Measurements from ENCODE around the gene C1orf105. TPM values are rescaled to one million over a fixed set of nuclear protein-coding genes. Genes with fewer than 3 reads are reported as not detected.

C1orf105 gene
- total and polyA plus RNA-seq, 2 of the 8 experiments (the other 6 are each of a cell fraction or from before 2014, with no cell fraction given) = not detected

DNA sequence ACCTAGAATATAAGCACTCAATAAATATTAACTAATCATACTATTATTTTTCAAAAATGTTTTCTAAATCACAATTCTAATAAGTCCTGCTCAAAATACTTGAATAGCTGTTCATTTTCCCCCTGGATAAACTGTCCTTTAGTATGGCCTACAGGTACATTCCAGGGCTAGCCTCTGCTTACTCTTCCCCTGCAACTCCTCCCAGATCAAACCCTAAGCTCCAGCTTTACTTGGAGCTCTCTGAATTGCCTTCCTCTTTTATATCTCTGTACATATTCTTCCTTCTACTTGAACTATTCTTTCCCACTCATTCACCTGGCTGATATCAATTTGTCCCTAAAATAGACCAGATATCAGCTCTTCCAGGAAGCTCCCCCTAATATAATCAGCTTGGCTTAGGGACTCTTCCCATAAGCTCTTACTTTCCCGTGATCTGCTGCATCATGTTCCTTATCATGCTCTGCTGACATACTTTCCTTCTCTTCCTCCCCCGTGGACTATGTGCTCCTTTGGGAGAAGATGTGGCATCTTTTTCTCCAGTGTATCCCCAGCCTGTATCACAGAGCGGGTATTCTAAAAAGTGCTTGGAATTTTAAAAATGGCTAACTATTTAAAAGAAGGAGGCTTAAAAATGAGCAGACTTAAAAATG, 66.4 kb downstream of the C1orf105 start:
- no peaks in the 10 kb centered on the region for H3K79me1 ChIP-seq (ENCODE audit: low read depth, low read length)
- no peak overlapping the region for H2BK15ac ChIP-seq (ENCODE audit: low read length)
- no peak overlapping the region for H3K4me3 ChIP-seq (ENCODE audit: extremely low read depth in 1 of 4, insufficient read depth in 2 of 4, low read depth in 3 of 4, low read length in 4 of 4)
- no peak overlapping the region for H4K8ac ChIP-seq (ENCODE audit: extremely low read depth, insufficient read depth, low read length)
- no peaks in the 10 kb centered on the region for H3K79me2 ChIP-seq (ENCODE audit: control insufficient read depth in 1 of 2, insufficient read depth in 2 of 2, low read length in 2 of 2)
- H3K27ac ChIP-seq (ENCODE audit: low read depth, low read length) = no peak overlapping the region
- H3K23me2 ChIP-seq (ENCODE audit: low read depth, low read length) = no peaks in the 10 kb centered on the region
- no peaks in the 10 kb centered on the region for H3K9me3 ChIP-seq (ENCODE audit: insufficient read depth in 2 of 2, low read depth in 1 of 2, low read length in 1 of 2)
- H3K9ac ChIP-seq (replicated peaks in 1 of 4; ENCODE audit: extremely low read depth in 1 of 4, low read depth in 3 of 4, low read length in 3 of 4) = no peak overlapping the region
- POLR2A ChIA-PET (ENCODE audit: partially characterized antibody) = no interaction called here
- H2AK5ac ChIP-seq (ENCODE audit: low read depth, low read length) = no peak overlapping the region
- H3K18ac ChIP-seq (ENCODE audit: extremely low read depth, low read length) = no peak overlapping the region
- CTCF ChIA-PET (ENCODE audit: partially characterized antibody) = interaction anchor here (0.8 to 1.6 kb wide), 4 partner anchors 10 to 371 kb away, joined by 3 to 7 read pairs (median 4); no protein-coding TSS in a partner anchor
- H2BK120ac ChIP-seq (replicated peaks; ENCODE audit: low read depth, low read length) = no peak overlapping the region
- H3K36me3 ChIP-seq (ENCODE audit: control insufficient read depth in 2 of 4, insufficient read depth in 4 of 4, low read length in 3 of 4) = no peaks in the 10 kb centered on the region
- no peak overlapping the region for H3K14ac ChIP-seq (ENCODE audit: insufficient read length)
- H2BK20ac ChIP-seq (ENCODE audit: low read length) = no peak overlapping the region
- no peak overlapping the region for H4K5ac ChIP-seq (ENCODE audit: insufficient read length, low read depth, low read length)
- H2AFZ ChIP-seq (ENCODE audit: low read length) = no peak overlapping the region
- FAIRE-seq (no peak), DNase-seq (ENCODE audit: low read depth in 1 of 2, low spot score in 2 of 2) (no peak)
- no peak overlapping the region for H3K56ac ChIP-seq (replicated peaks; ENCODE audit: insufficient read length, low read depth, low read length)
- no peak overlapping the region for H4K91ac ChIP-seq (replicated peaks; ENCODE audit: insufficient read length, low read length)
- no peak overlapping the region for H2BK5ac ChIP-seq (ENCODE audit: low read depth, low read length)
- H4K20me1 ChIP-seq (replicated peaks in 1 of 2; ENCODE audit: control insufficient read depth in 1 of 2, insufficient read depth in 2 of 2, low read length in 2 of 2) = no peaks in the 10 kb centered on the region
- no peak overlapping the region for H3K4ac ChIP-seq (replicated peaks; ENCODE audit: insufficient read length, low read depth, low read length)
- H3K23ac ChIP-seq (ENCODE audit: insufficient read length) = no peak overlapping the region
- TF ChIP-seq SRF (IDR thresholded peaks at IDR 0.05; ENCODE audit: low read depth, low read length) (no peak), JUND (IDR thresholded peaks at IDR 0.05; ENCODE audit: low read length) (no peak), TEAD4 (IDR thresholded peaks at IDR 0.05; ENCODE audit: low read depth, low read length) (no peak), CHD1 (IDR thresholded peaks at IDR 0.05; ENCODE audit: low read depth, low read length) (no peak), POU5F1 (IDR thresholded peaks at IDR 0.05; ENCODE audit: low read depth, low read length) (no peak), GABPA (IDR thresholded peaks at IDR 0.05; ENCODE audit: borderline replicate concordance, insufficient read depth, low read length) (no peak)
- no peaks in the 10 kb centered on the region for H3K27me3 ChIP-seq (replicated peaks in 1 of 4; ENCODE audit: control insufficient read depth in 3 of 4, extremely low read depth in 1 of 4, insufficient read depth in 3 of 4, low read length in 3 of 4)
- no peak overlapping the region for H3K4me2 ChIP-seq (ENCODE audit: insufficient read depth in 1 of 2, low read depth in 2 of 2, low read length in 2 of 2)
- H3K4me1 ChIP-seq (replicated peaks in 1 of 4; ENCODE audit: control insufficient read depth in 3 of 4, insufficient read depth in 4 of 4, low read length in 3 of 4) = no peaks in the 10 kb centered on the region
- no peak overlapping the region for H2BK12ac ChIP-seq (ENCODE audit: low read depth, low read length)
- WGBS, 2 experiments (ENCODE audit: extremely low coverage in 1 of 2, insufficient coverage in 1 of 2, insufficient read length in 1 of 2, insufficient replicate concordance in 2 of 2, low coverage in 1 of 2, low lambda C conversion rate in 2 of 2, missing lambda C conversion rate in 1 of 2) = 84% methylated on average over 3 of the region's 3 CpGs; no CpG with 5 or more reads in 1 of the 2 experiments
